ENCODE results near the gene EPHA10.

DNA sequence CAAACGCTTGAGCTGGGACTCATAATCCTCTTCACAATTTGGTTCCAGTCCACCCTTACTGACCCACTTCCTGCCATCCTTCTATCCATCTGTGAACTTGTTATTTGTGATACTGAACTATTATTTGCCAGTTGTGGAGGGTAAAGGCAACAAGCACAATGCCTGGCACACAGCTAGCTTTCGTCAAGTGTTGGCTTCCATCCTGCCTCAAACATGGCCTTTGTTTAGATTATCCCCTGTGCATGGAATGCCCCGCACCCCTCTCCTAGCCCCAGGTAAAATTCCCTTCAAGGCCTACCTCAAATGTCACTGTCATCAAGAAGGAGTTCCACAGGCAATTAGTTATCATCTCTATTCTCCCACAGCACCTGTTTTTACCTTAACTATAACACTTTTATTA is 84.0 kb downstream of the EPHA10 start:
- TF ChIP-seq, protein P1, sequence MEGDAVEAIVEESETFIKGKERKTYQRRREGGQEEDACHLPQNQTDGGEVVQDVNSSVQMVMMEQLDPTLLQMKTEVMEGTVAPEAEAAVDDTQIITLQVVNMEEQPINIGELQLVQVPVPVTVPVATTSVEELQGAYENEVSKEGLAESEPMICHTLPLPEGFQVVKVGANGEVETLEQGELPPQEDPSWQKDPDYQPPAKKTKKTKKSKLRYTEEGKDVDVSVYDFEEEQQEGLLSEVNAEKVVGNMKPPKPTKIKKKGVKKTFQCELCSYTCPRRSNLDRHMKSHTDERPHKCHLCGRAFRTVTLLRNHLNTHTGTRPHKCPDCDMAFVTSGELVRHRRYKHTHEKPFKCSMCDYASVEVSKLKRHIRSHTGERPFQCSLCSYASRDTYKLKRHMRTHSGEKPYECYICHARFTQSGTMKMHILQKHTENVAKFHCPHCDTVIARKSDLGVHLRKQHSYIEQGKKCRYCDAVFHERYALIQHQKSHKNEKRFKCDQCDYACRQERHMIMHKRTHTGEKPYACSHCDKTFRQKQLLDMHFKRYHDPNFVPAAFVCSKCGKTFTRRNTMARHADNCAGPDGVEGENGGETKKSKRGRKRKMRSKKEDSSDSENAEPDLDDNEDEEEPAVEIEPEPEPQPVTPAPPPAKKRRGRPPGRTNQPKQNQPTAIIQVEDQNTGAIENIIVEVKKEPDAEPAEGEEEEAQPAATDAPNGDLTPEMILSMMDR (tag by site-specific recombination; IDR thresholded peaks at IDR 0.05) = no peak
- TF ChIP-seq ZNF24 (tag by site-specific recombination; IDR thresholded peaks at IDR 0.05) (no peak), TRIM28 (IDR thresholded peaks at IDR 0.05; ENCODE audit: borderline replicate concordance, low read length) (no peak)
